DOHH2 (cell line): ENCODE data around the gene ETV7.

ENCODE experiments used
- H3F3A ChIP-seq: fragments of 200-600 bp; sonication (generic), shearing (Covaris generic); 2 replicates; pipeline ENCODE4 v1.6.0; 2016; ENCODE audit warnings: antibody characterized with exemption, mild to moderate bottlenecking; ENCODE audit not compliant: control insufficient read depth, insufficient read depth
- H3K27ac ChIP-seq: fragments of 200-600 bp; sonication (generic); 2 replicates; pipeline ENCODE4 v1.5.1; 2014; ENCODE audit warnings: low read depth, mild to moderate bottlenecking, low read length, moderate library complexity
- H3K27me3 ChIP-seq: fragments of 200-600 bp; sonication (generic); 2 replicates; pipeline ENCODE4 v1.6.1; 2014; ENCODE audit warnings: mild to moderate bottlenecking, low read length, mixed read lengths; ENCODE audit not compliant: control insufficient read depth
- H3K36me3 ChIP-seq: fragments of 200-600 bp; sonication (generic); 2 replicates; pipeline ENCODE4 v1.6.1; 2014; ENCODE audit warnings: mild to moderate bottlenecking, low read length, moderate library complexity, mixed read lengths; ENCODE audit not compliant: control insufficient read depth
- H3K4me1 ChIP-seq: fragments of 200-600 bp; sonication (generic); 2 replicates; pipeline ENCODE4 v1.6.1; 2014; ENCODE audit warnings: mild to moderate bottlenecking, low read length, mixed read lengths; ENCODE audit not compliant: control insufficient read depth
- H3K4me2 ChIP-seq: fragments of 200-600 bp; sonication (generic); 2 replicates; pipeline ENCODE4 v1.6.0; 2014; ENCODE audit warnings: mild to moderate bottlenecking, low read length, moderate library complexity
- H3K4me3 ChIP-seq: fragments of 200-600 bp; sonication (generic); 2 replicates; pipeline ENCODE4 v1.5.1; 2014; ENCODE audit warnings: mild to moderate bottlenecking, low read length, mixed read lengths
- H3K79me2 ChIP-seq: fragments of 200-600 bp; sonication (generic); 2 replicates; pipeline ENCODE4 v1.6.1; 2014; ENCODE audit warnings: mild to moderate bottlenecking, low read length, mixed read lengths; ENCODE audit not compliant: control insufficient read depth
- H3K9me2 ChIP-seq: fragments of 200-600 bp; sonication (generic); replicated peaks from 2 replicates; pipeline ENCODE4 v1.6.1; 2014; ENCODE audit warnings: mild to moderate bottlenecking, low read length, mixed read lengths; ENCODE audit not compliant: control insufficient read depth
- H3K9me3 ChIP-seq: fragments of 200-600 bp; sonication (generic); 2 replicates; pipeline ENCODE4 v1.6.1; 2014; ENCODE audit warnings: antibody characterized with exemption, low read length, mixed read lengths; ENCODE audit not compliant: control insufficient read depth, insufficient read depth
- H4K20me1 ChIP-seq: fragments of 200-600 bp; sonication (generic); 2 replicates; pipeline ENCODE4 v1.6.0; 2014; ENCODE audit warnings: low read depth, mild to moderate bottlenecking, antibody characterized with exemption, low read length, moderate library complexity; ENCODE audit not compliant: control insufficient read depth, insufficient read depth
- CTCF ChIP-seq: fragments of 200-600 bp; sonication (generic); IDR thresholded peaks from one replicate; pipeline ENCODE4 v1.5.1; 2014; ENCODE audit warnings: antibody characterized with exemption, mild to moderate bottlenecking, low read depth, low read length; ENCODE audit not compliant: poor library complexity, severe bottlenecking
- EZH2phosphoT487 ChIP-seq: fragments of 200-600 bp; sonication (generic); IDR thresholded peaks from 2 replicates; pipeline ENCODE4 v1.6.1; 2017; ENCODE audit warnings: borderline replicate concordance, mild to moderate bottlenecking, antibody characterized with exemption, low read length, moderate library complexity, mixed read lengths

The ETV7 gene

GRCh38 chr6:36352477-36353157, 34.9 kb downstream of the ETV7 start:
- Histone ChIP-seq H3K9me3 (peaks cover 4% of the 10 kb centered on the region; the same call in 1 of the 2 replicates), H3K9me2 (no peaks in the 10 kb centered on the region), H3K36me3 (no peaks in the 10 kb centered on the region), H3K27me3 (no peaks in the 10 kb centered on the region), H3K27ac (no peak overlapping the region), H3K4me2 (no peak overlapping the region), H3K4me3 (no peak overlapping the region), H4K20me1 (no peaks in the 10 kb centered on the region), H3K4me1 (peaks cover 22% of the 10 kb centered on the region), H3F3A (no peaks in the 10 kb centered on the region), H3K79me2 (no peaks in the 10 kb centered on the region)
- no peak for TF ChIP-seq CTCF

- Histone ChIP-seq H3K27me3 (no peaks in the 10 kb centered on the region), H3K9me2 (no peaks in the 10 kb centered on the region), H3F3A (no peaks in the 10 kb centered on the region), H3K27ac (no peak overlapping the region), H3K9me3 (peaks cover 4% of the 10 kb centered on the region; the same call in 1 of the 2 replicates), H3K4me1 (peaks cover 22% of the 10 kb centered on the region), H3K79me2 (no peaks in the 10 kb centered on the region), H4K20me1 (no peaks in the 10 kb centered on the region), H3K4me2 (no peak overlapping the region), H3K36me3 (no peaks in the 10 kb centered on the region), H3K4me3 (no peak overlapping the region)
- TF ChIP-seq CTCF (no peak), EZH2phosphoT487 (no peak)
Observed at GRCh38 chr6:36350681-36351571, 36.5 kb downstream of the ETV7 start.

- Histone ChIP-seq H3K4me2 (no peak overlapping the region), H3K36me3 (no peaks in the 10 kb centered on the region), H3K4me3 (no peak overlapping the region), H3K79me2 (no peaks in the 10 kb centered on the region), H4K20me1 (no peaks in the 10 kb centered on the region), H3K9me2 (no peaks in the 10 kb centered on the region), H3K4me1 (peaks cover 22% of the 10 kb centered on the region), H3K27ac (no peak overlapping the region), H3K9me3 (peaks cover 4% of the 10 kb centered on the region; the same call in 1 of the 2 replicates), H3K27me3 (no peaks in the 10 kb centered on the region), H3F3A (no peaks in the 10 kb centered on the region)
- TF ChIP-seq EZH2phosphoT487 (no peak), CTCF (no peak)
Observed at GRCh38 chr6:36350082-36350481, 37.4 kb downstream of the ETV7 start.
